ENCODE results near the gene ALCAM.

GRCh38 chr3:105598042-105598796, 231.5 kb downstream of the ALCAM start:
- TF ChIP-seq POLR2AphosphoS5 (IDR thresholded peaks at IDR 0.05; ENCODE audit: borderline replicate concordance, low read depth, low read length) (no peak), FOXP2 (optimal IDR thresholded peaks at IDR 0.05; ENCODE audit: control extremely low read depth, extremely low read length, insufficient read depth) (no peak)

All from SK-N-MC (cell line).